ENCODE results near the gene ZNF678. TPM values are rescaled to one million over a fixed set of nuclear protein-coding genes. Genes with fewer than 3 reads are reported as not detected.

ZNF678 gene
- total RNA-seq (2021; fragmentation: NEBNext Ultra II Directional; extraction: Animal tissue kit (Norgen Biotek cat#: 25700)) (28.3 and 30.6 TPM in 2 replicates), polyA plus RNA-seq (2011; rRNA removed) (5.3 and 6.9 TPM in 2 replicates), polyA minus RNA-seq (2011; rRNA and poly(A)+ RNA removed) (66.8 and 88.5 TPM in 2 replicates)
- polyA plus RNA-seq (2011; cell fraction: cytosol; rRNA removed) = 7.4 TPM
- 16.5 TPM for polyA plus RNA-seq (2011; cell fraction: nucleus; rRNA removed)
- 8.3 to 12.3 TPM (median 9.9 TPM) in 4 replicates for polyA plus RNA-seq (2012, experiment 1 of 2)
- polyA plus RNA-seq (2012, experiment 2 of 2) = 0.31 TPM
- polyA plus RNA-seq (2013, experiment 1 of 2) = 16.9 TPM
- 15.3 TPM for polyA plus RNA-seq (2013, experiment 2 of 2)
- polyA minus RNA-seq (2011; cell fraction: cytosol; rRNA and poly(A)+ RNA removed) = 22.9 TPM
- polyA minus RNA-seq (2011; cell fraction: nucleus; rRNA and poly(A)+ RNA removed) = 190 TPM
- long read RNA-seq, experiment 1, partial matches to known transcripts = 0 of 8 reads
- long read RNA-seq, experiment 1, other reads (novel, unspliced or antisense) = 8 of 8 reads
- long read RNA-seq, experiment 2, partial matches to known transcripts = 0 of 3 reads
- long read RNA-seq, experiment 2, other reads (novel, unspliced or antisense) = 2 of 3 reads

- H3K56ac ChIP-seq (replicated peaks; ENCODE audit: insufficient read length, low read depth, low read length) = peak within 1 kb of the TSS; percentile 88
- no peak within 1 kb of the TSS for H2BK20ac ChIP-seq (ENCODE audit: low read length)
- ChIA-PET CTCF (ENCODE audit: partially characterized antibody) (interaction anchor here (0.6 to 1.6 kb wide), 4 partner anchors 18 to 306 kb away, joined by 3 to 5 read pairs (median 4); no protein-coding TSS in a partner anchor), POLR2A (ENCODE audit: partially characterized antibody) (interaction anchor here (0.6 to 2.4 kb wide), 8 partner anchors 9 to 171 kb away, joined by 3 to 15 read pairs (median 4); partner anchors contain the start of genes JMJD4 and SNAP47)
- peaks cover 9% of the 10 kb centered on the region for H3K79me1 ChIP-seq (ENCODE audit: low read depth, low read length)
- no peaks in the 10 kb centered on the region for H3K23me2 ChIP-seq (ENCODE audit: low read depth, low read length)
- peak; percentile 19 for FAIRE-seq
- no peak within 1 kb of the TSS for H3K14ac ChIP-seq (ENCODE audit: insufficient read length)
- peaks cover 0 to 39% of the 10 kb centered on the region in 2 experiments for H3K79me2 ChIP-seq (ENCODE audit: control insufficient read depth in 1 of 2, insufficient read depth in 2 of 2, low read length in 2 of 2)
- no peak within 1 kb of the TSS for H2BK120ac ChIP-seq (replicated peaks; ENCODE audit: low read depth, low read length)
- H3K36me3 ChIP-seq (ENCODE audit: control insufficient read depth in 2 of 4, insufficient read depth in 4 of 4, low read length in 3 of 4) = no peaks in the 10 kb centered on the region
- peak within 1 kb of the TSS; percentile 81 to 91 (median 88) for H3K9ac ChIP-seq (replicated peaks in 1 of 4; ENCODE audit: extremely low read depth in 1 of 4, low read depth in 3 of 4, low read length in 3 of 4)
- H2BK15ac ChIP-seq (ENCODE audit: low read length) = peak within 1 kb of the TSS; percentile 88; the same call in 1 of the 2 replicates
- peak within 1 kb of the TSS; percentile 94 for H3K4ac ChIP-seq (replicated peaks; ENCODE audit: insufficient read length, low read depth, low read length)
- peaks cover 0 to 3% (median 1%) of the 10 kb centered on the region in 4 experiments; a peak in 2 of 7 replicates for H3K4me1 ChIP-seq (replicated peaks in 1 of 4; ENCODE audit: control insufficient read depth in 3 of 4, insufficient read depth in 4 of 4, low read length in 3 of 4)
- H3K23ac ChIP-seq (ENCODE audit: insufficient read length) = no peak within 1 kb of the TSS
- peak; percentile 85 to 91 for DNase-seq (ENCODE audit: low read depth in 1 of 2, low spot score in 2 of 2)
- H4K5ac ChIP-seq (ENCODE audit: insufficient read length, low read depth, low read length) = peak within 1 kb of the TSS; percentile 97
- H2BK5ac ChIP-seq (ENCODE audit: low read depth, low read length) = peak within 1 kb of the TSS; percentile 80
- no peaks in the 10 kb centered on the region for H3K27me3 ChIP-seq (replicated peaks in 1 of 4; ENCODE audit: control insufficient read depth in 3 of 4, extremely low read depth in 1 of 4, insufficient read depth in 3 of 4, low read length in 3 of 4)
- H4K20me1 ChIP-seq (replicated peaks in 1 of 2; ENCODE audit: control insufficient read depth in 1 of 2, insufficient read depth in 2 of 2, low read length in 2 of 2) = peaks cover 1 to 3% of the 10 kb centered on the region in 2 experiments
- H3K9me3 ChIP-seq (ENCODE audit: insufficient read depth in 2 of 2, low read depth in 1 of 2, low read length in 1 of 2) = peaks cover 0 to 21% of the 10 kb centered on the region in 2 experiments; a peak in 1 of 4 replicates
- peak within 1 kb of the TSS; percentile 98 for H4K8ac ChIP-seq (ENCODE audit: extremely low read depth, insufficient read depth, low read length)
- peak within 1 kb of the TSS; percentile 96 for H4K91ac ChIP-seq (replicated peaks; ENCODE audit: insufficient read length, low read length)
- 4% methylated on average over 34 of the region's 39 CpGs; no CpG with 5 or more reads in 1 of the 2 experiments for WGBS, 2 experiments (ENCODE audit: extremely low coverage in 1 of 2, insufficient coverage in 1 of 2, insufficient read length in 1 of 2, insufficient replicate concordance in 2 of 2, low coverage in 1 of 2, low lambda C conversion rate in 2 of 2, missing lambda C conversion rate in 1 of 2)
- peak within 1 kb of the TSS; percentile 63 to 77 for H3K4me2 ChIP-seq (ENCODE audit: insufficient read depth in 1 of 2, low read depth in 2 of 2, low read length in 2 of 2)
- peak within 1 kb of the TSS; percentile 70 to 90 (median 84) for H3K4me3 ChIP-seq (ENCODE audit: extremely low read depth in 1 of 4, insufficient read depth in 2 of 4, low read depth in 3 of 4, low read length in 4 of 4)
- H2BK12ac ChIP-seq (ENCODE audit: low read depth, low read length) = no peak within 1 kb of the TSS
- H2AK5ac ChIP-seq (ENCODE audit: low read depth, low read length) = no peak within 1 kb of the TSS; the same call in 1 of the 2 replicates
- peak within 1 kb of the TSS; percentile 98 for H2AFZ ChIP-seq (ENCODE audit: low read length)
- peak within 1 kb of the TSS; percentile 95 for H3K18ac ChIP-seq (ENCODE audit: extremely low read depth, low read length)
- peak within 1 kb of the TSS; percentile 97 for H3K27ac ChIP-seq (ENCODE audit: low read depth, low read length)
- TF ChIP-seq RAD21 (IDR thresholded peaks at IDR 0.05 in 1 of 2, conservative IDR thresholded peaks at IDR 0.05 in 1 of 2; ENCODE audit: low read depth in 2 of 2, low read length in 2 of 2) = no peak
- no peak for TF ChIP-seq CBX8 (IDR thresholded peaks at IDR 0.05; ENCODE audit: borderline replicate concordance, low read depth, low read length)
- TF ChIP-seq CBX5 (IDR thresholded peaks at IDR 0.05; ENCODE audit: low read depth, low read length) = no peak
- no peak for TF ChIP-seq SUZ12 (IDR thresholded peaks at IDR 0.05; ENCODE audit: low read length)
- TF ChIP-seq NRF1 (IDR thresholded peaks at IDR 0.05; ENCODE audit: low read depth, low read length) = no peak
- peak; percentile 70 for TF ChIP-seq ASH2L (IDR thresholded peaks at IDR 0.05; ENCODE audit: low read length)
- peak; percentile 78; the same call in 1 of the 2 replicates for TF ChIP-seq RBBP5 (IDR thresholded peaks at IDR 0.05; ENCODE audit: borderline replicate concordance, low read depth, low read length)
- no peak for TF ChIP-seq BACH1 (IDR thresholded peaks at IDR 0.05; ENCODE audit: low read length)
Observed at GRCh38 chr1:227563324-227564201, at the start of gene ZNF678. TSS of gene ZNF678 (plus strand) at chr1:227563556. CDS start at chr1:227650992, 87,436 bp downstream.

All from H1 (cell line).